GM12874 (cell line): ENCODE results near the gene LAX1.

ENCODE experiments used
- CTCF ChIP-seq: IDR thresholded peaks from 2 replicates; pipeline ENCODE4 v1.5.1; 2011; ENCODE audit warnings: low read depth, mild to moderate bottlenecking, control low read depth, low read length, moderate library complexity; ENCODE audit not compliant: insufficient read depth

Gene LAX1

GRCh38 chr1:203765029-203765837, at the start of gene LAX1:
Gene LAX1 (plus strand): TSS chr1:203765183. CDS start chr1:203765566, 383 bp downstream.
- no peak for TF ChIP-seq CTCF

GRCh38 chr1:203717120-203717519, 47.9 kb upstream of the LAX1 start:
- no peak for TF ChIP-seq CTCF

GRCh38 chr1:203720242-203720641, 44.7 kb upstream of the LAX1 start:
- TF ChIP-seq CTCF = no peak

GRCh38 chr1:203722909-203723308, 42.1 kb upstream of the LAX1 start:
- TF ChIP-seq CTCF = no peak

GRCh38 chr1:203726417-203726867, 38.5 kb upstream of the LAX1 start:
- TF ChIP-seq CTCF = no peak

GRCh38 chr1:203733009-203733863, 31.7 kb upstream of the LAX1 start:
- no peak for TF ChIP-seq CTCF

GRCh38 chr1:203742436-203742835, 22.5 kb upstream of the LAX1 start:
- TF ChIP-seq CTCF = no peak
